Measurements from ENCODE around the gene IQGAP1.
"Not testable (repeated sequence)": the region's sequence is repeated elsewhere in the genome, so short reads cannot be mapped to it uniquely, and the experiment has no call there.

GRCh38 chr15:90511211-90511618 is 123.2 kb downstream of the IQGAP1 start:
- TF ChIP-seq CTCF (IDR thresholded peaks at IDR 0.05); ZNF232 (CRISPR knock-in tag; IDR thresholded peaks at IDR 0.05); NR3C1 (CRISPR knock-in tag; conservative IDR thresholded peaks at IDR 0.05; ENCODE audit: low read depth); SMAD3 (CRISPR knock-in tag; IDR thresholded peaks at IDR 0.05; ENCODE audit: borderline replicate concordance); RELA (CRISPR knock-in tag; IDR thresholded peaks at IDR 0.05; ENCODE audit: borderline replicate concordance); ATF1 (CRISPR knock-in tag; IDR thresholded peaks at IDR 0.05); ATF3 (CRISPR knock-in tag; conservative IDR thresholded peaks at IDR 0.05): not testable (repeated sequence)

Measured in WTC11 (cell line).